Ishikawa (cell line): Measurements from ENCODE around the gene DCLK1.

ENCODE experiments used
- CEBPB ChIP-seq: IDR thresholded peaks from 2 replicates; pipeline ENCODE4 v1.6.1; 2012
- EGR1 ChIP-seq: IDR thresholded peaks from 2 replicates; pipeline ENCODE4 v1.6.1; 2012
- EP300 ChIP-seq: IDR thresholded peaks from 2 replicates; pipeline ENCODE4 v1.6.1; 2012; ENCODE audit warnings: borderline replicate concordance
- NFIC ChIP-seq: IDR thresholded peaks from 2 replicates; pipeline ENCODE4 v1.6.1; 2012
- RAD21 ChIP-seq: IDR thresholded peaks from 2 replicates; pipeline ENCODE4 v1.6.1; 2012; ENCODE audit warnings: low read depth
- TAF1 ChIP-seq: IDR thresholded peaks from 2 replicates; pipeline ENCODE4 v1.6.1; 2012; ENCODE audit warnings: low read depth, mild to moderate bottlenecking
- TCF12 ChIP-seq: IDR thresholded peaks from 2 replicates; pipeline ENCODE4 v1.6.1; 2012; ENCODE audit warnings: low read depth
- TEAD4 ChIP-seq: IDR thresholded peaks from 2 replicates; pipeline ENCODE4 v1.6.1; 2012
- YY1 ChIP-seq: IDR thresholded peaks from 2 replicates; pipeline ENCODE4 v1.6.1; 2012; ENCODE audit warnings: low read depth
- TF ChIP-seq, protein P1 (sequence below): IDR thresholded peaks from 2 replicates; pipeline ENCODE4 v1.6.1; 2012; ENCODE audit warnings: low read depth, mild to moderate bottlenecking
- TF ChIP-seq, protein P2 (sequence below): IDR thresholded peaks from 2 replicates; pipeline ENCODE4 v1.6.1; 2012
- TF ChIP-seq, protein P3 (sequence below): IDR thresholded peaks from 2 replicates; pipeline ENCODE4 v1.6.1; 2012

DNA sequence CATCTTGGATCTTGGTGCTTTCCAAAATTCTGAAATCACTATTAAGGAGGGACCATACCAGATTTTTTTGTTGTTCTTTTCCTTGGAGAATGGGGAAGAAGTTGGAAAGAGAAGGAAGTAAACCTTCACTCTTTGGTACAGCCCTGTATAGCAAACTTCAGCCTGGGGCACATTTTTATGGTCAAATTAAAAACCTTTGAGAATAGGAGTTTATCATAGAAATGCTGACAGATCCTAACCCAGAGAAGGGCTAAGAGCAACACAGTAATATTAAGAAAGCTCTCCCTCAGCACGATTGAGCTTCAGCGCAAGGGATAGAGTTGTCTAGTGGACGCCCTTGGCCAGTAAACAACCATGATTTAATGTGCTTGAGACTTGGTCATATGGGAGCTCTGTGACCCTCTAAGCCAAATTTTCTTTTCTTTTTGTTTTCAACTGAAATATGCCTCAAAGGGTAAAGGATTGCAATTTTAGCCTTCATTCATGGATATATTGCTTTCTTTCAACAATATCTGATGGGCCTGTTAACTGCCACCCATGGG, 360.4 kb downstream of the DCLK1 start:
- TF ChIP-seq TAF1 (no peak), TEAD4 (no peak), NFIC (no peak), YY1 (no peak), EP300 (no peak), RAD21 (no peak), TCF12 (no peak), CEBPB (no peak), EGR1 (no peak)
- TF ChIP-seq, protein P1, sequence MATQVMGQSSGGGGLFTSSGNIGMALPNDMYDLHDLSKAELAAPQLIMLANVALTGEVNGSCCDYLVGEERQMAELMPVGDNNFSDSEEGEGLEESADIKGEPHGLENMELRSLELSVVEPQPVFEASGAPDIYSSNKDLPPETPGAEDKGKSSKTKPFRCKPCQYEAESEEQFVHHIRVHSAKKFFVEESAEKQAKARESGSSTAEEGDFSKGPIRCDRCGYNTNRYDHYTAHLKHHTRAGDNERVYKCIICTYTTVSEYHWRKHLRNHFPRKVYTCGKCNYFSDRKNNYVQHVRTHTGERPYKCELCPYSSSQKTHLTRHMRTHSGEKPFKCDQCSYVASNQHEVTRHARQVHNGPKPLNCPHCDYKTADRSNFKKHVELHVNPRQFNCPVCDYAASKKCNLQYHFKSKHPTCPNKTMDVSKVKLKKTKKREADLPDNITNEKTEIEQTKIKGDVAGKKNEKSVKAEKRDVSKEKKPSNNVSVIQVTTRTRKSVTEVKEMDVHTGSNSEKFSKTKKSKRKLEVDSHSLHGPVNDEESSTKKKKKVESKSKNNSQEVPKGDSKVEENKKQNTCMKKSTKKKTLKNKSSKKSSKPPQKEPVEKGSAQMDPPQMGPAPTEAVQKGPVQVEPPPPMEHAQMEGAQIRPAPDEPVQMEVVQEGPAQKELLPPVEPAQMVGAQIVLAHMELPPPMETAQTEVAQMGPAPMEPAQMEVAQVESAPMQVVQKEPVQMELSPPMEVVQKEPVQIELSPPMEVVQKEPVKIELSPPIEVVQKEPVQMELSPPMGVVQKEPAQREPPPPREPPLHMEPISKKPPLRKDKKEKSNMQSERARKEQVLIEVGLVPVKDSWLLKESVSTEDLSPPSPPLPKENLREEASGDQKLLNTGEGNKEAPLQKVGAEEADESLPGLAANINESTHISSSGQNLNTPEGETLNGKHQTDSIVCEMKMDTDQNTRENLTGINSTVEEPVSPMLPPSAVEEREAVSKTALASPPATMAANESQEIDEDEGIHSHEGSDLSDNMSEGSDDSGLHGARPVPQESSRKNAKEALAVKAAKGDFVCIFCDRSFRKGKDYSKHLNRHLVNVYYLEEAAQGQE = no peak
- TF ChIP-seq, protein P2, sequence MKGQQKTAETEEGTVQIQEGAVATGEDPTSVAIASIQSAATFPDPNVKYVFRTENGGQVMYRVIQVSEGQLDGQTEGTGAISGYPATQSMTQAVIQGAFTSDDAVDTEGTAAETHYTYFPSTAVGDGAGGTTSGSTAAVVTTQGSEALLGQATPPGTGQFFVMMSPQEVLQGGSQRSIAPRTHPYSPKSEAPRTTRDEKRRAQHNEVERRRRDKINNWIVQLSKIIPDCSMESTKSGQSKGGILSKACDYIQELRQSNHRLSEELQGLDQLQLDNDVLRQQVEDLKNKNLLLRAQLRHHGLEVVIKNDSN = no peak
- TF ChIP-seq, protein P3, sequence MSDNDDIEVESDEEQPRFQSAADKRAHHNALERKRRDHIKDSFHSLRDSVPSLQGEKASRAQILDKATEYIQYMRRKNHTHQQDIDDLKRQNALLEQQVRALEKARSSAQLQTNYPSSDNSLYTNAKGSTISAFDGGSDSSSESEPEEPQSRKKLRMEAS = no peak
